ENCODE measurements around the gene PDE6D.

PDE6D gene

DNA sequence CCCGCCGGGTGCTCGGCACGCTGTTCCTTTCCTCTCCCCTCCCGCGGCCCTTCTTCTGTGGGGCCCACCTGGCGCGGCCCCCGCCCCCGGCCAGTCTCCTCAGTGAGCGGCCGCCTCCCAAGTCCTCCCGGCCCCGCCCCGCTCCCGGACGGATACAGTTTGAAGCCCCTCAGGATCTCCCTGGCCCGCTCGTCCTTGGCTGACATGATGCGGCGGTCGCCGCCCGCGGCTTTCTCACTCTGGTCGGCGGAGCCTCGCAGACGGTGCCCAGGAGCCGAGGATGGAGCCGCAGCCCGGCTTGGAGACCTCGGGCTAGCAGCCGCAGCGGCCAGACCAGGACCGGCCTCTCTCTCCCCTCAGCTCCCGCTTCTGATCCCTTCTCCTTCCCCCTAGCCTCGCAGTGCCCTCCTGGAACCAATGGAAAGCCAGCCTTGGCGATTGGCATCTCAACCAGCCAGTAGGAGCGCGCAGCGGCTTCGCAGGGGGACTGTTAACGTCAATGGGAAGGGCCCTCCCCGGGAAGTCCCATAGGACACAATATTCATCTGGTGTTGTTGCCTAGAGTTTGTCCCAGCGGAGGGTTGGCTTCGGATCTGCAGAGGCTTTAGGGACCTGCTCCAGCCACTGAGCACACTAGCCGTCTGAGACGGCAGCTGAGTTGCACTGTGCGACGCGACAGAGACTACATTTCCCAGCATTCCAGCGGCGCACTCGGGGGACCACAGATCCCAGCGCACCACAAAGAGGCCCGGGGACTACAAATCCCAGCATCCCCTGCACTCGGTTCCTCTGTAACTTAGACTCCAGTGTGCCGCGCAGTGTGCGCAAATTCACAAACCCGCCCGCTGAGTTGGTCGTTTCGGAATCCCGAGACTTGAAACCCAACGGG, at the start of gene PDE6D:
Gene PDE6D (minus strand): TSS at position 374 of the 889 bp plus-strand sequence. CDS start 168 bp downstream, at position 206.
- peak; percentile 87 to 99 (median 97) for DNase-seq

DNA sequence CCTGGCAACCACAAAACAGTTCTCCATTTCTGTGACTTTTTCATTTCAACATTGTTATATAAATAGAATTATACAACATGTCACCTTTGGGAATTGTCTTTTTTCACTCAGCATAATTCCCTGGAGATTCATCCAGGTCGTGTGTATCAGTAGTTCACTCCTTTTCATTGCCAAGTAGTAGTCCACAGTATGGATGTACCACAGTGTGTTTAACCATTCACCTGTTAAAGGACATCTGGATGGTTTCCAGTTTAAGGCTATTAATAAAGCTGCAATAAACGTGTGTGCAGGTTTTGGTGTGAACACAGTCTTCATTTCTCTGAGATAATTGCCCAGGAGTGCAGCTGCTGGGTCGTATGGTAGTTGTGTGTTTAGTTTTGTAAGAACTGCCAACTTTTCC, 40.8 kb upstream of the PDE6D start:
- DNase-seq = no peak

DNA sequence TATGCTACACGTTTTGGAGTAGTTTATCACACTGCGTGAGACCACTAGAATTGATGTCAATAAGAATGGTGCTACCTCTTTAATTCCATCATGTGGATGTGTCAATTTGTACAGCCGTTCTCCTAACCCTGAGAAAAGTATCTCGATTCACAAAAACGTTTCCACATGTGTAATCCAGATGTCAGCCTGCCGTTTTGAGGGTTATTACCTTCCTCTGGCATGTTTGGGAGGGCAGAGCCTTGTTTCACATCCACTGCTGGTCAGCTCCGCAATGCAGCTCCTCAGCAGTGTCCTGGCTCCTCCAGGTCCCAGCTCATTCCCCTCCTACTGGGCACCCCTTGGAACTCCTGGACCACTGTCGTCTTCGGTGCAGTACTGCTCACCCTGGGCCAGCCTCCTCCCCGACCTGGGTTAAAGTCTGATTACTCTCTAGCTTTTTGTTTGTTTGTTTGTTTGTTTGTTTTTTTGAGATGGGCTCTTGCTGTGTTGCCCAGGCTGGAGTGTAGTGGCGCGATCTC, 39.8 kb upstream of the PDE6D start:
- DNase-seq = no peak

DNA sequence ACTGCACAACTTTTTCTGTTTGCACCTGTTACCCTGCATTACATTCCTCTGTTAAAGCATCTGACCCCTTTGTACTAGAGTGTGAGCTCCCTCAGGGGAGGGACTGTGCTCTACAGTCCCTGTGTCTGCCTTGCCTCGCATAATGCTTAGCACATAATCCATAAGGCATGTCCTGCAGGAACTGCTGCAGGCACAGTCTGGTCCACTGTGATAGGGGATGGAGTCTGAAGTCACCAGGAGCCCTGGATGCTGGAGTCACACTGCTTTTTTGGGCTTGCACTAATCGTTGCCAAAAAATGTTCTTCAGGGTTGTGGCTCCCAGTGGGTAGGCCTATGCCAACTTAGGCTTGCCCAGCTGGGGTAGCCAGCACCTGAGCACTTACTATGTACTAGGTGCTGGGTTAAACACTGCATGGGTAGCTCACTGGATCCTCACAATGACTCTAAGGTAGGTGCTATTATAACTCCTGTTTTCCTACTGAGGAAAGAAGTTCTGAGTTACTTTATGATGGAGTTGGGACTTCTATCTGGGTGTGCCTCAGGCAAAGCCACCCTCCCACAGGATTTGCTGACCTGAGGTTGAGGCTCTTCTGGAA, 38.5 kb upstream of the PDE6D start:
- DNase-seq = no peak

DNA sequence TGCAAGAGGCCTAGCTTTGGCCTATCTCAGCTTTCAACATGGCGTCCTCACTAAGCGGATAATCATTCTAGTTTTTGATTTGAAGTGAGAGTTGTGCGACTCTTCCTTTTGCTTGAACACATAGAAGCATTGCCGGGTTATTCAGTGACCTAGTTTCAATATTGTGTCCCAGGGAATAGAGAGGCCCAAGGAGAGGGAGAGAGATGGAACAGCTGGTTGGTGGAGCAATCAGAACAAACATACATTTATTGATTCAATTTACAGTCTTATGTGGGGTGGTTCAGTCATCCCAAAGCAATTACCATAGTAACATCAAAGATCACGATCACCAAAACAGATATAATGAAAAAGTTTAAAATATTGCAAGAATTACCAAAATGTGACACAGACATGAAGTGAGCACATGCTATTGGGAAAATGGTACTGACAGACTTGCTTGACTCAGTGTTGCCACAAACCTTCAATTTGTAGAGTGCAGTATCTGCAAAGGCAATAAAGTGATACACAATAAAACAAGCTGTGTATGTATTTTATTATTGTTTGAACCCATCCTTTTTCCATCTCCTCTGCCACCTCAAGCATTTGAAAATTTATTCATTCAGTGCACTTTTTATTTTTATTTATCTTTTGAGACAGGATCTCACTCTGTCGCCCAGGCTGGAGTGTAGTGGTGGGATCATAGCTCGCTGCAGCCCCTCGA, 35.4 kb upstream of the PDE6D start:
- DNase-seq = no peak

DNA sequence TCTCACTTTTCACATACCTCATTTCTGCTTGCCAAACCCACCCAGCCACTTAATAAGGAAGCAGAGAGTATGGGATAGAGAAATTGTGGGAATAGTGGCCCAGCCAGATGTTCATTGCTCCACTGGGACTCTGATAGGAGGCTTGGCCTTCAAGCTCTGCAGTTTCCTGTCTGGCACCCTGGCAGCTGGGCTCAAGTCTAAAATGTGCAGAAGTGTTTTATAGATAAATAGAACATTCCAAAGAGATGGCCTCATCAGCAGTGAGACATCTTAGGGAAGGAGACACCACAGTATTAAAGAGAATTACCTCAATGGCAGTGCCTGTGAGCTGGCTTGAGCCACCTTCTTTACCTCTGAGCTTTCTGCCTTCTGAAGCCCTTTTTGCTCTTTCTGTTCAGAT, 29.8 kb upstream of the PDE6D start:
- DNase-seq = no peak

DNA sequence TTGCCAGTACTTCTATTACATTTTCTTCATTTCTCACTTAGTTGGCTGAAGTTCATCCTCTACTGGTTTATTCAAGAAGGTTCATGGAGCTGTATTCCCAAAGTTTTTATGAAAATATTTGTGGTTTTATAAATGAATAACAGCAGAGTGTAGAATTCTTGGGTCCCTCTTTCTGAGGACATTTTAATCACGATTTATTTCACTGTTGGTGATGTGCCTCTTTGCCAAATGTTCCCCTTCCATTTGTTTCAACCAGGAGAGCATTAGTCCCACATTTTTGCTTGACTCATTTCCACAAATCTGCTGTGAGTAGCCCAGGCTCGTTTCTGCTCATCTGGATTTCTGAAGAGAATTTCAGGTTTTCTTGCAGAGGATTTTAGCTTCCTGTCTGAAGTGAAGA, 25.9 kb upstream of the PDE6D start:
- no peak for DNase-seq

DNA sequence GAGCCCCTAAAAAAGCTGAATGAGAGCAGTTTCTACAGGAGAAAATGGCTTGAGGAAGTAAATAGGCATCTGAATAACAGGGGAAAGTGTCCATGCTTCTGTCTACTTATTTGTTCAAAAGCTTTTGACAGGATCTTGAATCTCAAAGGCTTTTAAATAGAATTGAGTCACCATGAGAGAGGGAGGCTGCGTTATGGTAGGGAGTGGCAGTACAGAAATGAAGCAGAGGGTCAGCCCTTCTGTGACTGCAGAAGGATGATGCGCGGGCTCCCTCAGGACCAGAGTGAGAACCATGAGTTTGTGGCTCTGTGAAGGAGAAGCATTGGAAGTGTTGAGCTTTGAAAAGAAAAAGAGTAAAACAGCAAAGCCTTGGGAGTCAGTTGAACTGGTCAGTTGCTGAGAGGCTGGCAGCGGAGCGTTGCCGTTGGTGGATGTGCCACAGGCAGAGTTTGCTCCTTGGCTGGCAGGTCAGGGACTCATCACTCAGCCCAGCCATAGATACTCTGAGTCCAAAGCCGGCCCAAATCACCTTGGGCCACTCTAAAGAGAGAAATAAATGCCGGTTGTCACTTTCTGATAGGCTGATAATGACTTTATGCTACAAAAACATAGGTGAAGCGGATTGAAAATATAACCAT, 22.5 kb upstream of the PDE6D start:
- DNase-seq = no peak

DNA sequence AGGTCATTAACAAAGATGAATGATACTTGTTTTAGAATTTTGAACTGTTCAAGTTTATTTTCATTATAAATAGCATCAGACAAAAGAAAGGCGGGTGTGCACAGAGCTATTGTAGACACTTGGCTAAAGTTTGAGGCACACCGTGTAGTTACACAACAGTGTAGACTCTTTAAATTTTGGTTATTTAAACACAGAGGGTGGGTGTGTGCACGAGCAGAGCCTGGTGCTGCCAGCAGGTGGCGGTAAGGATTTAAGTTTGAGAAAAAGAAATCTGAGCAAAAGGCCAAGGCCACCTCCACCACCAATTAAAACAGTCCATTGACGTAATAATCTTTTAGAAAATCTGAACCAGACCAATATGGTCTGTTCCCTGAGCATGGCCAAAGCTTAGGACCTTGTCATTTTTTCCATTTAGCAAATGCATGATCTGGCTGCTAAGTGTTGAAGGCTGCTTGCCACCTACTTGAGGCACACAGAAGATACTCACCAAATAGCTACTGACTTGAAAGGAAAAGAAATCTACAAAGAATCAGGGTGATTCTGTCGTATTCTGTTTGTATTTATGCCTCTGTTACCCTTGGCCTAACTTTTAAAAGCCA, 19.5 kb upstream of the PDE6D start:
- peak in 7 of 56 donors; percentile 7 to 46 (median 22) for DNase-seq

DNA sequence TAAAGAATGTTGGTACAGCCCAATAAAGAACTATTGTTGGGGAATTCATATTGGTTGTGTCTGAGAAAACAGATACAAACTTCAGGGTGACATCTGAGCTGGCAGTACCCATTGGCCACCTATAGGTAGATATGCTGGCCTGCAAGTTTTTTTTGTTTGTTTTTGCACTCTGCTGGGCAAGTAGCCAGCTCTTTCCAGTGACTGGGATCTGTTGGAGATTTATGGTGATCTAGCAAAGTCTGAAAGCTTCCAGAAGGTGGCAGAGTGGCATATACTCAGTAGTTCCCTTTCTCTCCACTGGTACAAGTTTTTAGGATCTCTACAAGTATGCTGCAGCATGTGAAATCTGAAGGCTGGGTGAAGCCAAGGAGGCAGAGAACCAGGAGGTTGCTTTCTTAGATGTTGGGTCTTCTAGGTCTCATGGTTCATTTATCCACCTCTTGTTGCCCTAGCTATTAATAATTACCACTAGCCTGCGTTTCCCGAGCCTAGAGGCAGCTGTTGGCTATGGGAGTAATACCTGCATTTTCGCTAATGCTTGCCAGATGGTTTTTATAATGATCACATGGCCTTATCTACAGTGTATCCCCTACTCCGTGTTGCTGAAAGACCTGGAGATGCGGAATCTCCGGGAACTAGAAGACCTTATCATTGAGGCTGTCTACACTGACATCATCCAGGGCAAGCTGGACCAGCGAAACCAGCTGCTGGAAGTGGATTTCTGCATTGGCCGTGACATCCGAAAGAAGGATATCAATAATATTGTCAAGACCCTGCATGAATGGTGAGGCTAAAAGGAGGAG, 14.6 kb upstream of the PDE6D start:
- peak in 2 of 56 donors; percentile 8 to 18 for DNase-seq

DNA sequence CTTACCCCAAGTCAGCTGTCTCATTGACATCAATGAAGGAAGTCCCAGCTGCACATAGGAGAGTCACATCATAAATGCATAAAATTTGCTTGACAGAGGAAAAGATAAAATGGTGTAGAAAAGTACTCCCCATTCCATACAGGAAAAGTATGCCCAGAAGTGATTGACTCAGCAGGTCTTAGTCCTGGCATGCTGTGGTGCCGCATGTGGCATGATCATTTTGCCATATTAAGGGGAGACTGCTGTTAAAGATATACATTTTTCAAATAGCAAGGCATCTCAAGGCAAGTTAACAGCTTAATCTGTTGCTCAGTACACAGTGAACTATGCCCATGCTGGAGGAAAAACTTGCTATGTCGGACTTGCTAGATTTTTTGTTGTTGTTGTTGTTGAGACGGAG, 13.3 kb upstream of the PDE6D start:
- peak in 1 of 56 donors; percentile 13 for DNase-seq

DNA sequence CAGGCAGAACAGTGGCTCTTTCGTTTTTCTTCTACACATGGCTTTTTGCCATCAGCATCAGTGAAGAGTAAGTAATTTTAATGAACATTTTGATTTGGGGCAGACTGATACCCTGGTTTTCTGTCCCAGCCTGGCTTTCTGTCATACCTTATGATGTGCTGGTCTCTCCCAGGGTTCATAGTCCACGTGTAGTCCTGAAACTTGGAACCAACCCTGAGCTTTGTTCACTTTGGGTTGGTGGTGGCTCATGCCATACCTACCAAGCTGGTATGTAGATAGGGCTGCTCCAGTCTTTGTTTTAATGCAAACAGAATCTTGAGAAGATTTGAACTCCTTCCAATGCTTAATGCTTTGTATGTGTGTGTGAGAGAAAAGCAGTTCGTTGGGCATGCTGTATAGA, 10.0 kb upstream of the PDE6D start:
- no peak for DNase-seq

DNA sequence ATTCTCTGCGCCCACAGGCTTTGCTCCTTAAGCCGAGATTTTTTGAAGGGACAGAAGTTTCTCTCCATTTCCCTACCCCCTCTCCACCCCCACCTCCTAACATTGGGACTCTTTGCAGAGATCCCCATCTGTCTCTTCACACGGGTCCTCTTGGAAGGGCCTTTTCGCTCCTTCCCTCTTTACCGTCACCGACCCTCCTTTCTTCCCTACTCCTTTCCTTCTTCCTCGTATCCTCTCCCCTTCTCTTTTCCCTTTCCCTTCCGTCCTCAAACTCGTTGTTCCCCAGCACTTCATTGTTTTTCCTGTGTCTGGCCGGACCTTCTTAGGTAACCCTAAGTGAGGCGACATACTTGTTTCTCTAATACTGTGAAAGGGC, 5.8 kb upstream of the PDE6D start:
- DNase-seq = no peak

DNA sequence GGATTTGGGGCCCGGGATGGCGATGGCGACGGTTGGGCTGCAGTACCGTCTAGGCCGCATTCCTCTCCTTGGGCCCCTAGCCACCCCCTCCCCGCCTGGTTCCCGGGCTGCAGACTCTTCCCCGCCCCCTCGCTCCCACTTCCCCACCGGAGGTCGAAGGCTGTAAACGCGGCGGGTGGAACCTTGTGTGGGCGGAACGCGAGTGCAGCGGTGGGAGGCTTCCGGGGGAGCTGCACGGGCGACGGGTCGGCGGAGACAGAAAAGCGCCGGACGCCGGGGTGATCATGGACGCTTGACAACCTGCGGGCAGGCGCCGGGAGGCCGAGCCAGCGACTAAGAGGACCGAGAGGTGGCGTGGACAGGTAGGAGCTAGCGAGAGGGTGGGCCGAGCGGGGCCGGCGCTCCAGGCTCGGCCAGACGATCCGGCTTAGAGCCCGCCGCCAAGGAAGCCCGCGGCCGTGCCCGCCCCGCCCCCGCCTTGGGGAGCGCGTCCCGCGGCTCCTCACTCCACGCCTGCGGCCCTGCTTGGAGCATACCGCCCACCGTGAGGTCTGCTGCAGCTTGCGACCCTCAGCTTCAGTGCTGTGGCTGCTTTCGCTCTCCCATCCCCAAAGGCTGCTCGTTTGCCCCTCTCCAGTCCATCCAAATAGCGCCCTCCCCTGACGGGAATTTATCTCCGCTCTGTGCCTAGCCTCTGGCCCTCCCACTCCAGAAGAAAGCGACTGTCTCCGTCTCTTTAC, 5.3 kb upstream of the PDE6D start, which contains the start of gene COPS7B:
Gene COPS7B (plus strand): TSS at position 269 of the 740 bp plus-strand sequence. CDS start 2,126 bp downstream, outside the sequence.
- peak in 54 of 56 donors; percentile 20 to 83 (median 66) for DNase-seq

DNA sequence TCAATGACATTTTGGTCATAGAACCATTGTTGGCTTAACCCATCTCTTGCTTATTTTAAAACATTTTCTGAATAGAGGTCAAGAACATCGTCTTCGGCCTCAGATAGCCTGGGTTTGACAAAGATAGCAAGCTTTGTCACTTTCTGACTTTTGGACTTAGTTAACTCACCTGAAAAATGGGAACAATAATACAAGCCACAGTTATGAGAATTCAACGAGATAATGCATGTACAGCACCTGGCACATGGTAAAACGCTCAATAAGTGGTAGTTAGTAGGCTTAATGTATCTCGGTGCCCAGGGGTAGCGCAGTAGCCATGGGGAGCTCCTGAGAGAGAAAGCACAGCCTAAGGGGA, 4.7 kb upstream of the PDE6D start:
- DNase-seq = no peak

DNA sequence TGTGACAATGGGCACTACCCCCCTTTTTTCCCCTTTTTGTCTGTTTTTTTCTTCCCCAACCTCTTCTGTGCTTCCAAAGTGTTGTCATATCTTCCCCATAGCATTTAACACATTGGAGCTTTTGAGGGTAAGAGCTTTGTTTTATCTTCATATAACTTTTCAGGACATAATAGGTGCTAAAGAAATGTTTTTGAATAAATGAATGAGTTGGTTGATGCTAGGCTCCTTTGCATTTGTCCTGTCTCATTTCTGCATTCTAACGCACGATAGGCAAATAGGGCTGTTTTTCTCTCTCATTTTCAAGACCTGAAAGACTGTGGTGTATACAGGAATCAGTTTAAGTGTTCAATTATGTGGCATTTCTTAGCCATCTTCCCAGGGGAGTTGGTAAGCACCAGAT, 4.3 kb upstream of the PDE6D start:
- DNase-seq = no peak

DNA sequence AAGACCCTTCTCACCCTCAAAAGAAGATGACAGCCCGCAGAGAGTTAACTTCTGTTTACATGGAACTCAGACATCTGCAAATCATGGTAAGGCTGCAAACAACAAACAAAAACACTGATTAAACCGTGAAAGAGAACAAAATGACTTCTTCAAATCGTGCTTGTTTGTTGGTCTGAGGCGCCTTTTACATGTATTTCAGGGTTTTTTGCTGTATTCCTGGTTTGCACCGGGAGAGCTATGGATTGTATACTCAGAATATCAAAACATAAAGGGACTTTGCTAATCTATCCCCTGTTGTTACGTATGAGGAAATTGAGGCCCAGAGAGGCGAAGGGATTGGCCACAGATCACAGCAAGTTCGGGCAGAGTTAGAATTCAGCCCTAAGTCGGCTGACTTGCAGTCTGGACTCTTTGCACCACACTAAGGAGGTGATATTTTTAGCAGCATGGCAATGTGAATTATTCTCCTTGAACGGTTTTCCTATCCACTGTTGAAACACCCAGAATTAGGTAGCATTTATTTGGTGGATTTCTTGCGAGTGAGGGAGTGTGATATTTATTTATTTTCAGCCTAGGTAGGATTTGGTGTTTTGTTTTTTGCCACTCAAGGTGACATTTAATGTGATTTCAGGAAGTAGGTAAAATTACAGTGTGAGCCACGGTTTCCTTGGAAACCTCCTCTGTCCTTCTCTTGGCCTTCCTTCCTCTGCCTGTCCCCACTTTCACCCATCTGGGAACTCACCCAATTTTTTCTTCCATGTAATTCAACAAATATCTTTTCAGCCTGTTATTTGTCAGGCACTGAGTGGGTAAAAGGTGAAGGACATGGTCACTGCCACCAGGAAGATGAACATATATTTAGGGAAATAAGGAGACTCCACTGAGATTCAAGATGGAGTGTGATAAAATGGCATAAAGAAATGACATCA, 980 bp upstream of the PDE6D start:
- peak in 2 of 56 donors; percentile 30 to 32 for DNase-seq

Measured in amygdala (tissue), 56 donors.